Posterior vena cava (tissue), 2 donors: ENCODE results near the gene B3GAT1. TPM values are rescaled to one million over a fixed set of nuclear protein-coding genes. Genes with fewer than 3 reads are reported as not detected.

ENCODE experiments used
- DNase-seq: peaks from one replicate; pipeline ENCODE4 v3.0.0-alpha.2; 2020; ENCODE audit warnings: low spot score
- intact Hi-C, 2 donors: fragments of 100-400 bp; cut with DNase I; formaldehyde crosslinking; loops; one replicate each; pipeline versions ENCODE4 v1.14.1 to v1.14.2; 2022 to 2023
- total RNA-seq, 2 donors: library from RNA; stranded (reverse); fragmentation: NEBNext Ultra II Directional; extraction: Animal tissue kit (Norgen Biotek cat#: 25700); gene quantifications; one replicate each; pipeline ENCODE4 v1.2.1, GENCODE V29; 2021
- donor health status: DM: yes; HTN: yes; CAD: no.
- donor health status: DM: yes; HTN: yes; CAD: no.

Gene B3GAT1
- total RNA-seq, 2 donors from 2014 or later, result 0.28 TPM; not detected in 1

GRCh38 chr11:134382257-134382656 lies 29.8 kb downstream of the B3GAT1 start:
- DNase-seq, result no peak
- intact Hi-C loops, result no loop called here

- intact Hi-C loops, result no loop called here
- DNase-seq, result no peak
Measured at GRCh38 chr11:134380785-134381184, 31.3 kb downstream of the B3GAT1 start.

GRCh38 chr11:134380229-134380628 lies 31.8 kb downstream of the B3GAT1 start:
- intact Hi-C loops, result no loop called here
- DNase-seq, result no peak

- no peak for DNase-seq
- intact Hi-C loops, result no loop called here
Measured at GRCh38 chr11:134379241-134379640, 32.8 kb downstream of the B3GAT1 start.

GRCh38 chr11:134377876-134378275 lies 34.2 kb downstream of the B3GAT1 start:
- DNase-seq, result no peak
- intact Hi-C loops, result no loop called here

GRCh38 chr11:134376150-134376921 lies 35.7 kb downstream of the B3GAT1 start:
- intact Hi-C loops, result no loop called here
- peak; percentile 25 for DNase-seq

GRCh38 chr11:134374891-134375550 lies 37.0 kb downstream of the B3GAT1 start:
- intact Hi-C loops, result no loop called here
- peak; percentile 63 for DNase-seq

- peak; percentile 38 for DNase-seq
- intact Hi-C loops, result no loop called here
Measured at GRCh38 chr11:134374171-134374570, 37.9 kb downstream of the B3GAT1 start.

GRCh38 chr11:134373591-134374052 lies 38.4 kb downstream of the B3GAT1 start:
- DNase-seq, result peak; percentile 73
- intact Hi-C loops, result no loop called here

GRCh38 chr11:134372961-134373360 lies 39.1 kb downstream of the B3GAT1 start:
- peak; percentile 53 for DNase-seq
- intact Hi-C loops, result no loop called here

GRCh38 chr11:134372536-134372935 lies 39.5 kb downstream of the B3GAT1 start:
- intact Hi-C loops, result no loop called here
- no peak for DNase-seq

GRCh38 chr11:134371436-134372185 lies 40.4 kb downstream of the B3GAT1 start:
- intact Hi-C loops, result no loop called here
- DNase-seq, result peak; percentile 60

GRCh38 chr11:134370526-134371435 lies 41.3 kb downstream of the B3GAT1 start:
- DNase-seq, result peak; percentile 62
- intact Hi-C loops, result no loop called here

GRCh38 chr11:134369656-134370525 lies 42.2 kb downstream of the B3GAT1 start:
- peak; percentile 70 for DNase-seq
- intact Hi-C loops, result loop anchor here in 1 of 2 donors (10.0 kb wide), 1 partner anchor 485 kb away; no protein-coding TSS in a partner anchor

- DNase-seq, result peak; percentile 78
- intact Hi-C loops, result loop anchor here in 1 of 2 donors (10.0 kb wide), 1 partner anchor 483 kb away; no protein-coding TSS in a partner anchor
Measured at GRCh38 chr11:134367781-134368180, 44.3 kb downstream of the B3GAT1 start.

- DNase-seq, result no peak
- intact Hi-C loops, result loop anchor here in 1 of 2 donors (10.0 kb wide), 1 partner anchor 481 kb away; no protein-coding TSS in a partner anchor
Measured at GRCh38 chr11:134366254-134366653, 45.8 kb downstream of the B3GAT1 start.

GRCh38 chr11:134365011-134365925 lies 46.8 kb downstream of the B3GAT1 start:
- intact Hi-C loops, result loop anchor here in 1 of 2 donors (10.0 kb wide), 1 partner anchor 480 kb away; no protein-coding TSS in a partner anchor
- DNase-seq, result peak; percentile 74
